Neural progenitor cell (in vitro differentiated cells): ENCODE data around the gene LAX1.

Source experiments
- CTCF ChIP-seq: fragments of 200-600 bp; sonication (generic); IDR thresholded peaks from 2 replicates; pipeline ENCODE4 v1.5.1; 2017; ENCODE audit warnings: antibody characterized with exemption, mild to moderate bottlenecking
- EZH2 ChIP-seq: fragments of 200-600 bp; sonication (generic); IDR thresholded peaks from 2 replicates; pipeline ENCODE4 v1.6.1; 2017; ENCODE audit warnings: antibody characterized with exemption, mild to moderate bottlenecking, moderate library complexity

- no peak for TF ChIP-seq EZH2
- TF ChIP-seq CTCF: no peak
Observed at GRCh38 chr1:203769505-203770343, 4.7 kb downstream of the LAX1 start.
